Activated effector memory CD4-positive, alpha-beta T cell treated with Interleukin-2 at 50 U/mL for 16 hours (primary cell): ENCODE measurements around the gene PLCG2.
"Not testable (repeated sequence)": the region's sequence is repeated elsewhere in the genome, so short reads cannot be mapped to it uniquely, and the experiment has no call there.

Experiments used
- DNase-seq: peaks from one replicate; pipeline ENCODE4 v3.0.0-alpha.2; 2020

Gene PLCG2

DNA sequence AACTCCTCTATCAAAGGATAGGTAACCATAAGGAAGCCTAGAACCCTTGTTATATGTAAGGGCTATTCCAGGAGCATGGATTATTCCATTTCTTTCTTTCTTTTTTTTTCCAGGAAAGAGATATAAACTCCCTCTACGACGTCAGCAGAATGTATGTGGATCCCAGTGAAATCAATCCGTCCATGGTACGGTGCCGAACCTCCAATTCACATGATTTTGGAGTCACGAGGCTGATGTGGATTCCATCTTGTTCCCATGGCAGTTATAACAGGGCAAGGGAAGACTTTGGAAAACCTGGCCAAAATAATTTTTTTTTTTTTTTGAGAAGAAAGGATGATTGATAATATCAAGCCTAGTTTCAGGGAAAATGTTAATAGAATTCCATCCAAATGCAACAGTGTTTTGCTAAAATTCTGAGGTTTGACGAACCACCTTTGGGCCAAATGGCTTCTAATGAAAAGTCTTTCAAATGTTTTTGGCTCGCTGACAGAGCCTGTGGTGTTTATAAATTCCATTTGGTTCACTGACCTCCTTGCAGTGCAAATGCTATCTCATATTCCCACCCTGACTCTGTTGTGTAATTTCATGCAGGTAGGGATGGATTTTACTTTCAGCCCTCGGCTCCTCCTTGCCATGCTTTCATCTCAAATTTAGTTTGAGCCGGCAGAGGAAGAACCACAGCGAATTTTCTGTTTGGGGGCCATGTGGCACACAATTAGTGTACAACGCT, 142.2 kb downstream of the PLCG2 start:
- DNase-seq = no peak

GRCh38 chr16:81921843-81922584, 142.9 kb downstream of the PLCG2 start:
- no peak for DNase-seq

- no peak for DNase-seq
Measured at GRCh38 chr16:81923296-81923695, 144.2 kb downstream of the PLCG2 start.

DNA sequence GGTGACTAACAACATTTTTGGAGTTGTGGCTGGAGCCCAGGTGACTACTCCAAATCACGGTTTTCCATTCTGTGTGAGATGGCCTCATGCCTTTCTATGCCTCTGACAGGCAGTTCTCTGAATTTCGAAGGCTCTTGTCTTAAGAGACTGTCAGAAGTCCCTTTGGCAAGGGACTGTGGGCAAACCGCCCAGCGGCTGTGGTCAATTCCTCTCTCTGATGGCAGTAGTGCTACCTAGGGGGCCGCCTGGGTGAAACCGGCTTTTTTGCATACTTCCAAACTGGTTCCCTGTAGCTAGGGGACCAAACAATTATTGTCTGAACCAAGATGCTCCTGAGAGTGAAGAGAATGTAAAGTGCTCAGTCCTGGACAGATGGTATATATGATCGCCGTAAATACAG, 145.9 kb downstream of the PLCG2 start:
- no peak for DNase-seq

DNA sequence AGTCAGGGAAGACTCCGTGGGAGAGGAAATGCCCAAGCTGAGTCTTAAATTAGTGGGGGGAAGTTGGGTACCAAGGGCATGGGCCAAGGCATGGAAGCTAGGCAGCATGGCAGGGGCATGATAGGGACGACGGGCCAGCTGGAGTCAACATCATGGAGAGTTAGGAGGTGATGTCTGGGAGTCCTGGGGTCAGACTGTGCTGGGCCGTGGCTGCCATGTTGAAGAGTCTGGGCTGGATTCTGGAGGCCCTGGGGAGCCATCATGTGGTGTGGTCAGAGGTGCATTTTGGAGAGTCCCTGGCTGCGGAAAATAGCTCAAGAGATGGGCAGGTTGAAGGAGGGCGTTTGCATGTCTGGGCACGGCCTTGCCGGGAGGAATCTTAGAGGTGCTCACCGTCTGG, 146.9 kb downstream of the PLCG2 start:
- no peak for DNase-seq

DNA sequence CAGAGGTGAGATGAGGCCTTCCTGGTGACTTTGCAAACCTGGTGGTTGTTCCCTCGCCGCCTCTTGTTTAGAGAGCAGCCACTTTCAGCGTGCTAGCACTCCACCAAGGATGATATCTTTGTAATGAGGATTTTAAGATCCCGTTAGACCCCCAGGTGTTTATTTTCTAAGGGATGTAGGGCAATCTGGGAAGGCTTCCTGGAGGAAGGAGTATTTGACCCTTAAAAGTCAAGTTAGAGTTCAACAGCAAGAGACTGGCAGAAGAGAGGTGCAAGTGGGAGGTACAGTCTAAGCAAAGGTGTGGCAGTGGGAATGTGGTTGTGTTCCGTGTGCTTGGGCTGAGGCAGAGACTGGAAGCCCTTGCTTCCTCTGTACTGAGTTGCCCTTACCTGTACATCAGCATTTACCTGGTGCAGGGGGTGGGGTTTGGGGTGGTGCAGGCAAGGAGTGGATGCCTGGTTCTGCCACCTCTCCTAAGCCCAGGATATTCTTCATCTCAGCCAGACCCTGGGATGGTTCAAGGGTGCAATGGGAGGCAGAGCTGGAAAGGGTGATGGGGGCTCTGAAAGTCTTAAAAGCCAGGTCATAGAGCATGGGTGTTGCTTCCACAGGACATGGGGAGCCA, 148.6 kb downstream of the PLCG2 start:
- DNase-seq = no peak

DNA sequence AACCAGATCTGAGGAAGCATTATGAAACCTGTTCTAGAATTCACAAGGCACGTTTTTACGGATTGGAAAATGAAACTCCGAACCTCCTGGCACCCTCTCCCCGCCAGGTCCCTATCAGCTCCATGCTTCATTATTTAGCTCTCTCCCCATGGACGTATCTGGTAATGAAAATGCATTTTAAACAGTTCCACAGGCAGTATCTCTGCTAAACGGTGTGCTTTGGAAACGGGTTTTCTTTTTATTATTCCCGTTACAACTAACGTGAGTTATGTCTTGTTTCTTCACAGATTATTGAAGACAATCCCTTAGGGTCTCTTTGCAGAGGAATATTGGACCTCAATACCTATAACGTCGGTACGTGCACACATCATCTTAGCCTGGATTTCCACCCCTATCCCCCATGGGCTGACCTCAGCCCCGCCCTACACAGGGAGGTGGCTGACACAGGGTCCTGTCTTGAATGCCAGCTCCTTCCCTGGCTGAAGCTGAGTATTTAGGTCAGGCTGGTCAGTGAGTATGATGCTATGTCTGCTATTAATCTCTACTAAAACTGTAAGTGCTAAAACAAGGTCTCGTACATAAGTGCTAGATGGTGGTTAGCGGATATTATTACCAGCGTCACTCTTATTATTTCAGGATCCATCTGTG, 149.3 kb downstream of the PLCG2 start:
- no peak for DNase-seq

- no peak for DNase-seq
Measured at GRCh38 chr16:81928975-81929374, 149.9 kb downstream of the PLCG2 start.

- no peak for DNase-seq
Measured at GRCh38 chr16:81929841-81930240, 150.8 kb downstream of the PLCG2 start.

- DNase-seq = no peak
Measured at GRCh38 chr16:81931927-81932326, 152.8 kb downstream of the PLCG2 start.

DNA sequence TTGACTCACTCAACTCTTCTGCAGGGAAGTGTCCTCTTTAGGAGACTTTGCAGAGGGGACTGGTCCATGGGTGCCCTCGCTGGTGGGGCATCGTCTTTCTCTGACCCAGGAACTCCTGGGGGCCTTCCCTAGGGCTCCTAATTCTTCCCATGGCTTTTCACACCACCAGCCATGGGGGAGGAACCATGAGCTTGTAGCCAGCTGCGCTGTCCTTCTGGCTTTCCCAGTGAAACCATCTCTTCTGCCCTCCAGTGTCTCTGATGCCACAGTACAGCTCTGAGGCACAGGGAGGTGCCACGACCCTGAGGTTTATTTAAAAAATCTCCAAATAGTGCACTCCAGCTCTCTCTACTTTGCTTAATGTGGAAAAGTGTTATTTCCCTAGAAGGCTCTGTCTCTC, 153.6 kb downstream of the PLCG2 start:
- DNase-seq = no peak

- no peak for DNase-seq
Measured at GRCh38 chr16:81933361-81933760, 154.3 kb downstream of the PLCG2 start.

DNA sequence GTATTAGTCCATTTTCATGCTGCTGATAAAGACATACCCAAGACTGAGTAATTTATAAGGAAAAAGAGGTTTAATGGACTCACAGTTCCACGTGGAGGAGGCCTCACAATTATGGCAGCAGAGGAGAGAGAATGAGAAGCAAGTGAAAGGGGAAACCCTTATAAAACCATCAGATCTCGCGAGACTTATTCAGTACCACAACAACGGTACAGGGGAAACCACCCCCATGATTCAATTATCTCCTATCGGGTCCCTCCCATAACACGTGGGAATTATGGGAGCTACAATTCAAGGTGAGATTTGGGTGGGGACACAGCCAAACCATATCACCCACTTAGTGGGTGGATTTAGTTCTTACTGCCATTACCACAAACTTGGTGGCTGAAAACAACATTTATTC, 155.6 kb downstream of the PLCG2 start:
- not testable (repeated sequence) for DNase-seq

- no peak for DNase-seq
Measured at GRCh38 chr16:81936209-81937000, 157.3 kb downstream of the PLCG2 start.

GRCh38 chr16:81937305-81938038, 158.4 kb downstream of the PLCG2 start:
- no peak for DNase-seq

DNA sequence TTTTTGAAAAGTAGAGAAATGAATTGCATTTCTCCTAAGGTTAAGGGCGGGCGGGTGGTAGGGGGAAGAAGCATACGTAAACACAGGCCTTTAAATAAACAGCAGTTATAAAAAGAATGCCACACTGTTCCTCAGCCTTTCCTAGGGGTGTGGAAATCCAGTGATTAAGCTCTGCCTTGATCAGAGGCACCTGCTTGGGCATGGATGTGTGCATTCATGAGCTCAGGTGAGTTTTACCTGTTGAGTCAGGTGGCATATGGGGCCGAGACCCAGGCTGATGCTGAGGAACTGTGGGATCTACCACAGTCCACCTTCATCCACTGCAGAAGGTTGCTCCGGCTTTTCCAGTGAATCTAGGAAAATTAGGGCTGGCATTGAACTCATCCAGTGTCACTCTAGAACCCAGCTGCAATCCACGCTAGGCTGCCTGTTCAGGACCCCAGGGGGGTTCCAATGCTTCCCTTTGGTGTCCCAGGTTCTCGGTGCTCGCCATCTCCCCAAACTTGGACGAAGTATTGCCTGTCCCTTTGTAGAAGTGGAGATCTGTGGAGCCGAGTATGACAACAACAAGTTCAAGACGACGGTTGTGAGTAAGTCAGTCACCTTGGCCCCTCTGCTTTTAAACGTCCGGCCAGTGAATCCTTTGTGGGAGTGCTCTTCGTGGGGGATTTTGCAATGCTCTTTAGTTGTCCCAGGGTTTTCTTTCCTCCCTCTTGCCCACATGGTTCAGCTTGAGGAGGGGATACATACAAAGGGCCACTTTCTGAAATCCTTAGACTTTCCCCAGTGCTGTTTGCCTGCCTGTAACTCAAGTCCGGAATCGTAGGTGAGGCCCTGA, 159.5 kb downstream of the PLCG2 start:
- no peak for DNase-seq

GRCh38 chr16:81939164-81940056, 160.3 kb downstream of the PLCG2 start:
- no peak for DNase-seq

GRCh38 chr16:81940781-81941560, 161.9 kb downstream of the PLCG2 start:
- no peak for DNase-seq

- DNase-seq = no peak
Measured at GRCh38 chr16:81942007-81942601, 163.0 kb downstream of the PLCG2 start.
